NCI-H2107 treated with DMSO at 0.1 percent for 48 hours (cell line): ENCODE results near the gene PCSK7.

Experiments used
- DNase-seq: peaks from one replicate; lab custom pipeline; 2025; ENCODE audit not compliant: unreplicated experiment; lab: John Stamatoyannopoulos, UW

The PCSK7 gene

GRCh38 chr11:117199053-117199915, 32.6 kb downstream of the PCSK7 start, which contains the start of gene TAGLN:
Gene TAGLN (plus strand): TSS chr11:117199370. CDS start chr11:117203014, 3,644 bp downstream.
- DNase-seq = no peak

GRCh38 chr11:117198613-117199012, 33.3 kb downstream of the PCSK7 start:
- no peak for DNase-seq

- no peak for DNase-seq
These were observed 34.1 kb downstream of the PCSK7 start for GRCh38 chr11:117197516-117198456.

GRCh38 chr11:117197006-117197405, 34.9 kb downstream of the PCSK7 start:
- DNase-seq = no peak

GRCh38 chr11:117195761-117196160, 36.1 kb downstream of the PCSK7 start:
- DNase-seq = no peak

GRCh38 chr11:117195258-117195657, 36.6 kb downstream of the PCSK7 start:
- no peak for DNase-seq

GRCh38 chr11:117194267-117194666, 37.6 kb downstream of the PCSK7 start:
- DNase-seq = no peak

- no peak for DNase-seq
These were observed 38.5 kb downstream of the PCSK7 start for GRCh38 chr11:117193130-117194020.

GRCh38 chr11:117192401-117192875, 39.4 kb downstream of the PCSK7 start:
- no peak for DNase-seq

GRCh38 chr11:117191680-117192400, 40.0 kb downstream of the PCSK7 start:
- DNase-seq = no peak

GRCh38 chr11:117189941-117190544, 41.8 kb downstream of the PCSK7 start:
- DNase-seq = no peak

GRCh38 chr11:117189191-117189940, 42.5 kb downstream of the PCSK7 start:
- DNase-seq = no peak

- no peak for DNase-seq
These were observed 43.2 kb downstream of the PCSK7 start for GRCh38 chr11:117188620-117189081.

- no peak for DNase-seq
These were observed 43.9 kb downstream of the PCSK7 start for GRCh38 chr11:117187799-117188481.

- no peak for DNase-seq
These were observed 44.5 kb downstream of the PCSK7 start for GRCh38 chr11:117187428-117187798.

GRCh38 chr11:117187007-117187406, 44.9 kb downstream of the PCSK7 start:
- DNase-seq = no peak

GRCh38 chr11:117186431-117186761, 45.5 kb downstream of the PCSK7 start:
- no peak for DNase-seq

GRCh38 chr11:117185736-117186430, 46.0 kb downstream of the PCSK7 start:
- no peak for DNase-seq
